Measurements from ENCODE around the gene HLA-DMA.
A peak's percentile ranks its signal among the peaks of the same experiment; 100 is the strongest.

Gene HLA-DMA

DNA sequence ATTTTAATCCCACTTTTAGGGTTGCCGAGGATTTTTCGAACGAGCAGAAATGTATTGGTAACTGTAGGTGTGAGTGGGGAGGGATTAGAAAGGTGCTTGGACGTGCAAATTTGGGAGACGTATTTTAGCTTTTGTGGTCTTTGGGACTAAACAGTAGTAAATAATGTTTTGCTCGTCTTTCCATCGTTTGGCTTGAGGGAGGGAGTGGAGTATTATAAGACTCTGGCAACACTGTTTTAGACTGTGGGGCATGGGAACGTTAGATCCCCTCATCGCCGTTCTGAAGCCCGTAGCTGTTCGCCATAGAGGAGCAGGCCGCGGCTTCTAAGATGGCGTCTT lies 18.3 kb upstream of the HLA-DMA start:
- no peak for DNase-seq
- H3K9me3 Mint-ChIP-seq: no peaks in the 10 kb centered on the region
- H3K27ac Mint-ChIP-seq: peak overlapping the region; percentile 94 to 98
- peaks cover 51 to 71% of the 10 kb centered on the region in 2 donors for H3K4me1 Mint-ChIP-seq (ENCODE audit: low read depth in 2 of 2)
- H3K4me3 Mint-ChIP-seq: peak overlapping the region; percentile 88 to 94
- H3K27me3 Mint-ChIP-seq: no peaks in the 10 kb centered on the region
- peaks cover 81% of the 10 kb centered on the region for H3K36me3 Mint-ChIP-seq (ENCODE audit: insufficient read depth)
- no peak for ATAC-seq (replicated peaks)

GRCh38 chr6:32970413-32971241 lies 17.7 kb upstream of the HLA-DMA start:
- Mint-ChIP-seq H3K36me3 (ENCODE audit: insufficient read depth) (peaks cover 75% of the 10 kb centered on the region), H3K27me3 (no peaks in the 10 kb centered on the region), H3K9me3 (no peaks in the 10 kb centered on the region), H3K27ac (peak overlapping the region; percentile 94 to 98), H3K4me1 (ENCODE audit: low read depth in 2 of 2) (peaks cover 51 to 69% of the 10 kb centered on the region in 2 donors), H3K4me3 (peak overlapping the region; percentile 88 to 94)
- DNase-seq: peak; percentile 42 to 50 (median 42)
- no peak for ATAC-seq (replicated peaks)

DNA sequence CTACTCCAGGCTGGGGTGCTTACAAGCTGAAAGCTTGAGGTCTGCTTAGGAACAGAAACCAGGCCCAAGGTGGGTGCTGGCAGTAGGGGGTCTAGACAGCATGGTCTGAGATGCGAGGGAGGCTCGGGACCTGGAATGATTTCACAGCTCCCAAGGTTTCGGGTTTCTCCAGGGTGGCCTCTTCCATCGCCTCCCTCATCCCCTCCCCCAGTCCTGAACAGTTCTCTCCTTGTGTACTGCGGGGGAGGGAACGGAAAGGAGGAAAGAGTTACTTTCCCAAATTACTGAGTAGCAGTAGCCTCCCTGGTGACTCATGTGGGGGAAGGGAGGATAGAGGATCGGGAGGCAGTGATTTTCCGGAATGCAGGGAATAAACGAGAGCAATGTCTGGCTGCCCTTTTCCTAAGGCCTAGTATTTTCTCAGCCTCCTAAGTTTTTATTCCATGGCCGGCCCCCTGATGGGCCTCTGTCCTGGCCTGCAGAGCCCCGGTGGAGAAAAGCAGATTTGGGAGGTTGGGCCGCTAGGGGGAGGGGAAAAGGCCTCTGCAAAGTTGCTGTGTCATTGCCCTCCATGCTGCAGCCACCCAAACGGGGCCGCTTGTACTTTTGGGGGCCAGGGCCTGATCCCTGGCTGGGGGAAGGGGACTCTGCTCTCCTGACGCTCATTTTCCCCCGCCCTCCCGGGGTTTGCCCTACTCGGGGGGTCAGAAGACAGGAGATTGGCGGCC lies 17.0 kb upstream of the HLA-DMA start:
- H3K27ac Mint-ChIP-seq: peak overlapping the region; percentile 94 to 98
- peak; percentile 46 to 59 (median 48) for DNase-seq
- H3K27me3 Mint-ChIP-seq: no peaks in the 10 kb centered on the region
- H3K4me1 Mint-ChIP-seq (ENCODE audit: low read depth in 2 of 2): peaks cover 55 to 69% of the 10 kb centered on the region in 2 donors
- H3K4me3 Mint-ChIP-seq: peak overlapping the region; percentile 88 to 94
- H3K9me3 Mint-ChIP-seq: no peaks in the 10 kb centered on the region
- H3K36me3 Mint-ChIP-seq (ENCODE audit: insufficient read depth): peaks cover 67% of the 10 kb centered on the region
- ATAC-seq (replicated peaks): no peak

- Mint-ChIP-seq H3K9me3 (no peaks in the 10 kb centered on the region), H3K27ac (peak overlapping the region; percentile 94 to 98), H3K4me1 (ENCODE audit: low read depth in 2 of 2) (peaks cover 53 to 66% of the 10 kb centered on the region in 2 donors), H3K4me3 (peak overlapping the region; percentile 88 to 94), H3K36me3 (ENCODE audit: insufficient read depth) (peaks cover 59% of the 10 kb centered on the region), H3K27me3 (no peaks in the 10 kb centered on the region)
- ATAC-seq (replicated peaks): no peak
- DNase-seq: peak in 2 of 3 experiments; percentile 34 to 44
Measured at GRCh38 chr6:32968867-32969684, 16.2 kb upstream of the HLA-DMA start.

GRCh38 chr6:32968093-32968866 lies 15.4 kb upstream of the HLA-DMA start, which contains the start of gene BRD2:
Gene BRD2 (plus strand): TSS chr6:32968594. CDS start chr6:32972899, 4,305 bp downstream.
- DNase-seq: peak; percentile 95 to 96 (median 95)
- Mint-ChIP-seq H3K27ac (peak within 1 kb of the TSS; percentile 94 to 98), H3K4me3 (peak within 1 kb of the TSS; percentile 88 to 94), H3K4me1 (ENCODE audit: low read depth in 2 of 2) (peaks cover 49 to 61% of the 10 kb centered on the region in 2 donors), H3K27me3 (no peaks in the 10 kb centered on the region), H3K36me3 (ENCODE audit: insufficient read depth) (peaks cover 51% of the 10 kb centered on the region), H3K9me3 (no peaks in the 10 kb centered on the region)
- ATAC-seq (replicated peaks): peak; percentile 40

- no peak for DNase-seq
- Mint-ChIP-seq H3K9me3 (no peaks in the 10 kb centered on the region), H3K4me3 (peak overlapping the region; percentile 88 to 94), H3K4me1 (ENCODE audit: low read depth in 2 of 2) (peaks cover 45 to 60% of the 10 kb centered on the region in 2 donors), H3K27ac (peak overlapping the region; percentile 94 to 98), H3K27me3 (no peaks in the 10 kb centered on the region), H3K36me3 (ENCODE audit: insufficient read depth) (peaks cover 43% of the 10 kb centered on the region)
- no peak for ATAC-seq (replicated peaks)
Measured at GRCh38 chr6:32967151-32968091, 14.5 kb upstream of the HLA-DMA start.

DNA sequence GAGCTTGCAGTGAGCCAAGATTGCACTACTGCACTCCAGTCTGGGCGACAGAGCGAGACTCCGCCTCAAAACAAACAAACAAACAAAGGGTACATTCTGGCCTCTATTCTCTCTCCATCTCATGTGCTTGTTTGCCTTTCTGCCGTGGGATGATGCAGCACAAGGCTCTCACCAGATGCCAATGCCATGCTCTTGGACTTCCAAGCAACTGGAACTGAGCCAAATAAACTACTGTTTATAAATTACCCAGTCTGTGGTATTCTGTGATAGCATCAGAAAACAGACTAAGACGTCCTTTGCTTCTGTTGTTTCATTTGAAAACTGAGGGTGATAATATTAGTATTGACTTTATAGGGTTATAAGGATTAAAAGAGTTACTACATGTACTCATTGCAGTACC lies 11.9 kb upstream of the HLA-DMA start:
- ATAC-seq (replicated peaks): no peak
- H3K4me3 Mint-ChIP-seq: no peak overlapping the region
- DNase-seq: no peak
- no peaks in the 10 kb centered on the region for H3K27me3 Mint-ChIP-seq
- H3K36me3 Mint-ChIP-seq (ENCODE audit: insufficient read depth): peaks cover 19% of the 10 kb centered on the region
- H3K9me3 Mint-ChIP-seq: no peaks in the 10 kb centered on the region
- H3K27ac Mint-ChIP-seq: peak overlapping the region; percentile 13 to 94
- H3K4me1 Mint-ChIP-seq (ENCODE audit: low read depth in 2 of 2): peaks cover 54 to 62% of the 10 kb centered on the region in 2 donors

DNA sequence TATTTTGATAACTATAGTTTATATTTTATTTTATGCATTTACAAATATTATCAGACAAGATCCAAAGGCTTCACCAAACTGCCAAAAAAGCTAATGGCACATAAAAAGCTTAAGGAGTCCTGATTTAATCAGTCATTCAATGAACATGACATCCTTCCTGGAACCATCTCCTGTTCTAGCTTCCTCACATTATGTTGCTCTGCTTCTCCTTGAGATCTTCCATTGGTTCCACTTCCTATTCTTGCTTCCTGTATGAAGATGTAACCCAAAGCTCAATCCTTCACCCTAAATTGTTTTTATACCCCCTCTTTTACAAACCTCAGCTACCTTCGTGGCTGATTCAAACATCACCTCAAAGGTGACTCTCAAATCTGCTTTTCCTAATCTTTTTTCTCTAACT lies 11.0 kb upstream of the HLA-DMA start:
- no peak overlapping the region for H3K4me3 Mint-ChIP-seq
- H3K4me1 Mint-ChIP-seq (ENCODE audit: low read depth in 2 of 2): peaks cover 54 to 58% of the 10 kb centered on the region in 2 donors
- ATAC-seq (replicated peaks): no peak
- no peak for DNase-seq
- H3K9me3 Mint-ChIP-seq: no peaks in the 10 kb centered on the region
- peaks cover 10% of the 10 kb centered on the region for H3K36me3 Mint-ChIP-seq (ENCODE audit: insufficient read depth)
- no peaks in the 10 kb centered on the region for H3K27me3 Mint-ChIP-seq
- peak overlapping the region; percentile 33 to 94 for H3K27ac Mint-ChIP-seq

GRCh38 chr6:32962213-32962826 lies 9.4 kb upstream of the HLA-DMA start:
- Mint-ChIP-seq H3K4me3 (no peak overlapping the region), H3K9me3 (no peaks in the 10 kb centered on the region), H3K36me3 (ENCODE audit: insufficient read depth) (no peaks in the 10 kb centered on the region), H3K27me3 (no peaks in the 10 kb centered on the region), H3K27ac (peak overlapping the region in 1 of 2 donors; percentile 8), H3K4me1 (ENCODE audit: low read depth in 2 of 2) (peaks cover 52% of the 10 kb centered on the region in 2 donors)
- no peak for DNase-seq
- no peak for ATAC-seq (replicated peaks)

DNA sequence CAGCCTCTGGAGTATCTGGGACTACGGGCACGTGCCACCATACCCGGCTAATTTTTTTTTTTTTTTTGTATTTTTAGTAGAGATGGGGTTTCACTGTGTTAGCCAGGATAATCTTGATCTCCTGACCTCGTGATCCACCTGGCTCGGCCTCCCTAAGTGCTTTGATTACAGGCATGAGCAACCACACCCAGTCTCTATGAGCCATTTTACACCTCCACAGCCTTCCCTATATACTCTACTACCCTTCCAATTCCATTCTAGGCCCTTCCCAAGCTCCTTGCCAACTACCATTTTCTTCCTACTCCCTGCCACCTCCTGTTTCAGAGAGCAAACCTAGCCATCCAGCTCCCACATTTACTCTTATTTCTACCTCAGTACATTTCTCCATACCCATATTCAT lies 7.7 kb upstream of the HLA-DMA start:
- H3K4me1 Mint-ChIP-seq (ENCODE audit: low read depth in 2 of 2): peaks cover 38 to 42% of the 10 kb centered on the region in 2 donors

DNA sequence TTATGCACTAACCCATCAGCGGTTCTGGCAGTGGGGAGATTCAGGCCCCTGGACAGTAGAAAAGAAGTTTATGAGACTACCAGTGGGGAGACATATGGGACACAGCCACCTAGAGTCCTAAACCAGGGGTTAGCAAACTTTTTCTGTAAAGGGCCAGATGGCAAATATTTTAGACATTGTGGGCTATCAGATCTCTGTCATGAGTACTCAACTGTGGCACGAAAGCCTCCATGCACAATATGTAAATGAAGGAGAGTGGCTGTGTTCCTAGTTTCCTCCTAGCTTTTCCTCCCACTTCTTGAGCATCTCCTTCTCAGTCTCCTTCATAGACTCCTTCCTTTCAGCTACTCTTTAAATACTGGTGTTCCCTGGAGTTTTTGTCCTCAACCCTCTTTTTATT lies 3.3 kb upstream of the HLA-DMA start:
- no peak for ATAC-seq (replicated peaks)
- H3K4me3 Mint-ChIP-seq: no peak overlapping the region
- no peaks in the 10 kb centered on the region for H3K36me3 Mint-ChIP-seq (ENCODE audit: insufficient read depth)
- H3K27me3 Mint-ChIP-seq: no peaks in the 10 kb centered on the region
- peaks cover 29 to 46% of the 10 kb centered on the region in 2 donors for H3K4me1 Mint-ChIP-seq (ENCODE audit: low read depth in 2 of 2)
- no peak for DNase-seq
- no peaks in the 10 kb centered on the region for H3K9me3 Mint-ChIP-seq
- no peak overlapping the region for H3K27ac Mint-ChIP-seq

More for the DNA sequence above, 7.7 kb upstream of the HLA-DMA start:
- no peak for ATAC-seq (replicated peaks)
- peak overlapping the region in 1 of 2 donors; percentile 1 for H3K4me3 Mint-ChIP-seq
- no peaks in the 10 kb centered on the region for H3K36me3 Mint-ChIP-seq (ENCODE audit: insufficient read depth)
- no peaks in the 10 kb centered on the region for H3K9me3 Mint-ChIP-seq
- H3K27ac Mint-ChIP-seq: no peak overlapping the region
- DNase-seq: no peak
- H3K27me3 Mint-ChIP-seq: no peaks in the 10 kb centered on the region
